OCI-LY3 (cell line): ENCODE measurements around the gene PDE10A.

Experiments used
- H2AFZ ChIP-seq: fragments of 200-600, 300-600 bp; shearing (Covaris generic); 2 replicates; pipeline ENCODE4 v1.6.0; 2014; ENCODE audit warnings: antibody characterized with exemption, low read depth, low read length
- H3K27ac ChIP-seq: fragments of 200-600, 300-600 bp; sonication (generic); 2 replicates; pipeline ENCODE4 v1.5.1; 2014; ENCODE audit warnings: mild to moderate bottlenecking, low read length, moderate library complexity, mixed read lengths
- H3K27me3 ChIP-seq: fragments of 200-600, 300-600 bp; sonication (generic); 2 replicates; pipeline ENCODE4 v1.6.1; 2014; ENCODE audit warnings: low read depth, low read length, mixed read lengths
- H3K36me3 ChIP-seq: fragments of 200-600, 300-600 bp; sonication (generic); replicated peaks from 2 replicates; pipeline ENCODE3; 2014; ENCODE audit warnings: low read depth, low read length, mixed read lengths
- H3K4me1 ChIP-seq: fragments of 300-600, 200-600 bp; sonication (generic); 2 replicates; pipeline ENCODE4 v1.6.1; 2014; ENCODE audit warnings: low read length, mixed read lengths
- H3K4me2 ChIP-seq: fragments of 200-600, 300-600 bp; sonication (generic); 2 replicates; pipeline ENCODE4 v1.6.1; 2014; ENCODE audit warnings: low read length, mixed read lengths
- H3K4me3 ChIP-seq: fragments of 300-600, 200-600 bp; sonication (generic); 2 replicates; pipeline ENCODE4 v1.5.1; 2014; ENCODE audit warnings: antibody characterized with exemption, mild to moderate bottlenecking, low read length, moderate library complexity
- H3K79me2 ChIP-seq: fragments of 300-600, 200-600 bp; shearing (Covaris generic); 2 replicates; pipeline ENCODE4 v1.6.1; 2014; ENCODE audit warnings: mild to moderate bottlenecking, low read length, mixed read lengths
- H3K9ac ChIP-seq: fragments of 300-600, 200-600 bp; shearing (Covaris generic); 2 replicates; pipeline ENCODE4 v1.6.0; 2014; ENCODE audit warnings: mild to moderate bottlenecking, low read length, moderate library complexity
- H3K9me3 ChIP-seq: fragments of 200-600, 300-600 bp; shearing (Covaris generic); 2 replicates; pipeline ENCODE4 v1.6.1; 2014; ENCODE audit warnings: low read length, mixed read lengths; ENCODE audit not compliant: insufficient read depth
- H4K20me1 ChIP-seq: fragments of 200-600, 300-600 bp; sonication (generic); 2 replicates; pipeline ENCODE4 v1.6.1; 2016; ENCODE audit warnings: low read length, mixed read lengths; ENCODE audit not compliant: insufficient read depth
- CTCF ChIP-seq: fragments of 200-600, 300-600 bp; sonication (generic); IDR thresholded peaks from 2 replicates; pipeline ENCODE4 v1.5.1; 2014; ENCODE audit warnings: antibody characterized with exemption, low read length, low read depth
- EZH2phosphoT487 ChIP-seq: fragments of 200-600 bp; shearing (Covaris generic); IDR thresholded peaks from 2 replicates; pipeline ENCODE4 v1.6.1; 2018; ENCODE audit warnings: antibody characterized with exemption, mixed run types, low read depth

PDE10A gene

GRCh38 chr6:165606740-165607008 is 56.4 kb downstream of the PDE10A start:
- no peak overlapping the region for H2AFZ ChIP-seq
- no peaks in the 10 kb centered on the region for H3K79me2 ChIP-seq
- no peaks in the 10 kb centered on the region for H4K20me1 ChIP-seq
- H3K27me3 ChIP-seq: no peaks in the 10 kb centered on the region
- TF ChIP-seq EZH2phosphoT487 (no peak), CTCF (no peak)
- H3K4me1 ChIP-seq: no peaks in the 10 kb centered on the region
- no peaks in the 10 kb centered on the region for H3K9me3 ChIP-seq
- H3K4me3 ChIP-seq: no peak overlapping the region
- H3K27ac ChIP-seq: no peak overlapping the region
- no peak overlapping the region for H3K9ac ChIP-seq
- H3K4me2 ChIP-seq: no peak overlapping the region
- H3K36me3 ChIP-seq: no peaks in the 10 kb centered on the region

- Histone ChIP-seq H3K79me2 (no peaks in the 10 kb centered on the region), H3K9ac (no peak overlapping the region), H2AFZ (no peak overlapping the region), H3K9me3 (no peaks in the 10 kb centered on the region), H4K20me1 (no peaks in the 10 kb centered on the region), H3K36me3 (no peaks in the 10 kb centered on the region), H3K4me3 (no peak overlapping the region), H3K27me3 (no peaks in the 10 kb centered on the region), H3K27ac (no peak overlapping the region), H3K4me2 (no peak overlapping the region), H3K4me1 (no peaks in the 10 kb centered on the region)
- TF ChIP-seq EZH2phosphoT487 (no peak), CTCF (no peak)
Observed at GRCh38 chr6:165605901-165606739, 56.9 kb downstream of the PDE10A start.

- Histone ChIP-seq H3K4me1 (no peaks in the 10 kb centered on the region), H3K9me3 (no peaks in the 10 kb centered on the region), H3K27me3 (no peaks in the 10 kb centered on the region)
Observed at GRCh38 chr6:165605182-165605875, 57.7 kb downstream of the PDE10A start.

More at GRCh38 chr6:165605182-165605875, 57.7 kb downstream of the PDE10A start:
- Histone ChIP-seq H3K79me2 (no peaks in the 10 kb centered on the region), H2AFZ (no peak overlapping the region), H3K4me3 (no peak overlapping the region), H3K4me2 (no peak overlapping the region), H4K20me1 (no peaks in the 10 kb centered on the region), H3K27ac (no peak overlapping the region), H3K9ac (no peak overlapping the region), H3K36me3 (no peaks in the 10 kb centered on the region)
- TF ChIP-seq CTCF (no peak), EZH2phosphoT487 (no peak)
